HG03342 (cell line): ENCODE results near the gene MCRIP1.

Experiments used
- ATAC-seq: cut with Tn5 transposase; IDR thresholded peaks from one replicate; pipeline ENCODE4 v1.9.1; 2021; ENCODE audit warnings: mild to moderate bottlenecking, moderate library complexity; ENCODE audit not compliant: unreplicated experiment

The MCRIP1 gene, protein sequence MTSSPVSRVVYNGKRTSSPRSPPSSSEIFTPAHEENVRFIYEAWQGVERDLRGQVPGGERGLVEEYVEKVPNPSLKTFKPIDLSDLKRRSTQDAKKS

DNA sequence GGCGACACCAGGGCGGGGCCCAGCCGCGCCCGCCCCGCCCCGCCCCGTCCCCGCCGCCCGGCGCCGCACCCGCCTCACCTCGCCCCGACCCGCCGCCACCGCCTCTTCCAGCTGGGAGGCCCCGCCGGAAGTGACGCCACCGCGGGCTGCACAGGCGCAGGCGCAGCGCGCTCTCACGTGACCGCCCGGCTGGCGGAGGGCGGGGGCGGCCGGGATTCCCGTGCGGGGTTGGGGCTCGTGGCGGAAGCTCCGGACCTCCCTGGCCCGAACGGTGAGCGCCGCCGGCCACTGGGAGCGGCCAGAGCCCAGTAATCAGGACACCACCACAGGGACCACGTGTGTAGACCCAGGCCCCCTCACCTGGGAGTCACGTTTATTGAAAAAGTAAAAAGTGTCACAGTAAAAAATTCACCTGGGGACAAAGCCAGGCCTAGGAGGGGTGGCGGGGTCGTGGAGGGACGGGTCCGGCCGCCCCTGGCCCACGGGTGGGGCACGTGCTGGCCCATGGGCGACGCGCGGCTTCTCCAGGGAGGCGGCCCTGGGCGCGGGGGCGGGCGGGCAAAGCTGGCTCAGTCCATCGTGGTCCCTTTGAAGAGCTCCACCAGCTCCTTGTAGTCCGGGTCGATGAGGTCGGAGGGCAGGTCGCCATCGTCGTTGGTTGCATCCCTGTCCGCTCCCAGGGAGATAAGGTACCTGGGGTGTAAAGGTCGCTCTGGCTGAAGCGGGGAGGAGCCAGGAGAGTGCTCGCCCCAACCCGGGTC, at the start of gene MCRIP1:
Gene MCRIP1 (minus strand): TSS at position 132 of the 761 bp plus-strand sequence. CDS start 8,785 bp downstream, outside the sequence.
- ATAC-seq, result peak; percentile 68

DNA sequence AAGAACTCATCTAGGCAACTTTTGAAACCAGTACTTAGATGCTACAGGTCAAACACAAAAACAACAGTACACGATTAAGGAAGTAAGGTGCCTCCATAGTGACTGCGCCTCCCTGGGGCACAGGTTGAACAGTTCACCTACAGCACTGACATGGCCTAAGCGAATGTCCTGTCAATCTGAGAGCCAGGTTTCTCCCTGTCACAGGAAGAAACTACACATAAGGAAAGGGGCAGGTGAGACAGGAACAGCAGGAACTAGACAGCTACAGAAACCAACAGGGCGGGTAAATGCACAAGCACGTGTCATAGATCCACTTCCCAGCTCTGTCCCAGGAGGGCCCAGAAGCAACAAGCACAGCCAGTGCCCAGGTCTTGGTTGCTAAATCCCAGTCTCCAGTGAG, 46.0 kb upstream of the MCRIP1 start:
- ATAC-seq, result no peak

DNA sequence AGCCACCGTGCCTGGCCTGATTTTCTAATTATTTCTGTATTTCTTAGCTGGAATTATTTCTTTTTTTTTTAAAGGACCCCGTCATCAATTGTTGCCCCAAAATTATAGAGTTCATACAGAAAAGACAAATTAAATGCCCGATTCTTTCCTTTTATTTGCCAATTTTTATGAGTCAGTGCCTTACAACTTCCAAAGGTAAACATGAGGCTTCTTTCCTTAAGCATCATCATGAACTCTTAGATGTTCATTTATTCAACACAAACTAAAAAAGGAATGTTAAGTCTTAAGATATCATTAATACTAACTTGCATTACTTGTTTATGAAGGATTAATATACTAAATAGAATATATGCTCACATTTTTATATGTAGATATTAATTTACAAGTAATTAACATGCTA, 45.2 kb upstream of the MCRIP1 start:
- ATAC-seq, result no peak

DNA sequence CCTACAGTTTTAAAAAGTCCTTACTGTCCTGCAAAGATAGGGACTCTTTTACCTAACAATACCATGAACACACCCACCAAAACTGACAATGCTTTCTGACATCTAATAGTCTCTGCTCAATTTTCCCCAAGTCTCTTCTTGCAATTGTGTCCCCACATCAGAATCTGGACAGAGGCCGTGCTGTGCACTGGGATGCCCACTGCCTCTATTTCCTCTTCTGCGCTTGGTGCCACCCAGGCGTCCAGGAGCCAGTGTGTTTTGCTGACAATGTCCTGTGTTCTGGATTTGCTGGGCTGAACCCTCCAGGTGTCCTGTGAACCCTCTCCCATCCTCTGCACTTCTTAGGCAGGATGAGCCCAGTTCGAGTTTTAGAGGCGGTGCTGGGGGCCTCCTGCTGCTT, 44.5 kb upstream of the MCRIP1 start:
- ATAC-seq, result no peak

DNA sequence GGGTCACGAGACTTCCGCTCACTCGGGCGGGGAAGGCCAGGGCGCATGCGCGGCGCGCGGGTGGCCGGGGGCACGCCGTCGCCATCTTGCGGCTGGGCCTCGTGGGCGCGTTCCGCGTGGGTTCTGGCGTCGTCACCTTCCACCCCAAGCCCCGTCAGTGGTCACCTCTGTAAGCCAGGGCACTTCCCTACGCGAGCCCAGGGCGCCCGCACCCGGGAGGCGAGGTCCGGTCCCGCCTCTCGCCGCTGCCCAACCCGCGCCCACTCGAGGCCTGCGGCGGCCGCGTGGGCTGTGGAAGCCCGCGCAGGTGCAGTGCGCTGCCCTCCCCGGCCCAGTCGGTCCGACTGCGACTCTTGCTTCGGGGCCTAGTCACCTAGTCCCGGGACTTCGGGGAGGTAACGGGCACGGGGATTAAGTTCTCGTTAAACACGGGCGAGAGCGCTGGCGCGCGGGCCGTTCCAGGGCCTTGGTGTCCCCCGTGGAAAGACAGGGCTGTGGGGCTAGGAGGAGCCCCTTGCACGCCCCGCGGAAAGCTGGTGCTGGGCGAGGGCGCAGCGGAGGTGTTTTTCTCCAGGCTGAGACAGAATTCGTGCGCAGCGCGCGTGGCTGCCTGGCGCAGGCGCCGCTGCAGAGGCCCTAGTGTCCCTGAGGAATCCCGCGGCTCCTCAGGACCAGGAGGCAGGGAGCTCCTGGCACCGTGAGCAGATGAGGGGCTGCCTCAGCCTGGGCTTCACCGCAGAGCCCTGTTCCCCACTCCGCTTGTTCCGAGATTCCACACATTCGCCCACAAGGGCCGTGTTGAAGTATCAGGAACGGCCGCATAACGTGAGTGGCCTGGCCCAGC, 38.5 kb upstream of the MCRIP1 start:
- ATAC-seq, result no peak

DNA sequence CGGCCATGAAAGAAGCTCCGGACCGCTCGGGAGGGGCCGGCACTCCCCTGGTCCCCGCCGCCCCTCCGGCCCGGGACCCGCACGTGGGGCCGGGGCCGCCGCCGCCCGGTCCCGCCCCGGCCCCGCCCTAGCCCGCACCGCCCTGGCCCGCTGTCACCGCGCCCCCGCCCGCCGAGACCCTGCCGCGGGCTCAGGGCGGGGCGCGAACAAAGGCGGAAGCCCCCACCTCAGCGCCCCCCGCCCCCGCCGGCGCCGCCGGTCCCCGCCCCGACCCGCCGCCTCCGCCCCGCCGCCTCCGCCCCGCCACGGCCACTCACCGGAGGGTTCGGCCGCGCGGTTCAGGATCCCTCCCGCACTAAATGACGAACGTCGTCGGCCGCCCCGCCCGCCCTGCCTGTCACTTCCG, 37.9 kb upstream of the MCRIP1 start, which contains the start of gene ARHGDIA:
Gene ARHGDIA (minus strand): TSS at position 357 of the 406 bp plus-strand sequence. CDS start 1,407 bp downstream, outside the sequence.
- no peak for ATAC-seq

DNA sequence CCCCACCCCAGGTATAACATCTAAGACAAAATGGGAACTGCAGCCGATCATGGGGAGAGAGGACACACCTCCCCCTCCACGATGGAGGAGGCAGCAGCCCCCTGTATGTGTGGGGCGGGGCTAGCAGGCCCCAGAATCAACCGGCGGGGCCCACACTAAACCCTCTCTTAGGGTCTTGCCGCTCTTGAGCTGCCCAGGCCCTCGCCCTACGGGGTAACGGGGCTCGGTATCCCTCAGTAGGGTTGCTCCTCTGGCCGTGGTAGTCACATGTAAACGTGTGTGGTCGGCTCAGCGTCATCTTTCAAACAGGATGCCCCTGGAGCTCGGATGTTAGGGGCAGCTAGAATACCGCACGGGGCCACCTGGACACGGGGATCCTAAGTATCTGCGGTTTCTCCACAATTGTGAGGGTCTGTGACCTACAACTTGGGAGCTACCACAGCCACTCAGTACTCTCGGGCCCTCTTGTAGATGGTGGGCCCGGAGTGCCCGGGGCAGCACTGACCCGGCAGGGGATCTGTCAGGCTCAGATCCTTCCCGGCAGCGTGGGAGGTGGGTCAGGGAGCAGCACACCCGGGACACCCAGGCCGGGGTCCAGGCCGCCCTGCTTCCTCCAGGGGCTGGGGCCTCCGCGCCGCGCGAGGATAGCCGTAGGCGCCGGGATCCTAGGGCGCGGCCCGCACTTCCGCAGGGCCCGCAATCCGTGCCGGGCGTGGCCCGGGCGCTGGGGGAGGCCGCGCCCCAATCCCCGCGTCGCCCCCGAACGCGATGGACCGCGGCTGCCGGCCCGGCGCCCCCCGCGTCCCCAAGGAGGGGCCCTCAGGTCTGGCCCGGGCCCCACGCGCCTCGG, 37.3 kb upstream of the MCRIP1 start:
- no peak for ATAC-seq

DNA sequence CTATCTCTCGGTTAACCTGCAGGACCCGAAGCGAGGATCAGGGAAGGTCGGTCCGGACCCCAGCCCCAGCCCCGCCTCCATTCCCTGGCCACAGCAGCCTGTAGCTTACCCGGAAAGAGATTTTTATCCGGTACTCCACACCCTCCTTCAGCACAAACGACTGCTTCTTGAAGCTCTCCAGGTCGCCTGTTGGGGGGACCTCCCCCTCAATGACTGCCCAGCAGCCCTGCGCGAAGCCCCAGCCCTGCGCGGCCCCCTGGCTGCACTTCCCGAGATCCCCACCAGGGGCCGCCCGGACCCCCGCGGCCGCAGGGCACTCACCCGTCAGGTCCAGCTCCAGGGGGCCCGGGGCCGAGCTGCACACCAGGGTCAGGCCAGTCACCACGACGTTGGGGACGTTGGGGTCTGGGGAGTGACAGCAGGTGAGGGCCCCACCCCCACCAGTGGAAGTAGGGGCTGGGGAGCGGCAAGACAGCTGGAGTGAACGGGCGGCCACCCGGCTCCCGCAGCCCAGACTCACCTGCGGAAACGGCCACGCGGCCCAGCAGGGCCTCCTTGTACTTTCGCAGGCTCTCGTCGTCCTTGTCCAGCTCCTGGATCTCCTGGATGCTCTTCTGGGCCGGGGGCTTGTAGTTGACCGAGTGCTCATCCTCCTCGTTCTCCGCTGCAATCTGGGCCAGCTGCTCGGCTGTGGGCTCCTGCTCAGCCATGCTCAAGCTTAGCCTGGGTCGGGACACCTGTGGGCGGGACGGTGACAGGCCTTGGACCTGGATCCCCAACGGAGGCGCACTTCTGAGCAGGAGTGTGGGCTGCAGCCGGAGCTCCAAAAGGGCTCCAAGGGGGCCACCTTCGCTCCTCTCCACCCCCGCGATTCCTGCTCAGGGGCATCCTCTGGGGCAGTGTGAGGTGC, 36.4 kb upstream of the MCRIP1 start:
- ATAC-seq, result no peak

DNA sequence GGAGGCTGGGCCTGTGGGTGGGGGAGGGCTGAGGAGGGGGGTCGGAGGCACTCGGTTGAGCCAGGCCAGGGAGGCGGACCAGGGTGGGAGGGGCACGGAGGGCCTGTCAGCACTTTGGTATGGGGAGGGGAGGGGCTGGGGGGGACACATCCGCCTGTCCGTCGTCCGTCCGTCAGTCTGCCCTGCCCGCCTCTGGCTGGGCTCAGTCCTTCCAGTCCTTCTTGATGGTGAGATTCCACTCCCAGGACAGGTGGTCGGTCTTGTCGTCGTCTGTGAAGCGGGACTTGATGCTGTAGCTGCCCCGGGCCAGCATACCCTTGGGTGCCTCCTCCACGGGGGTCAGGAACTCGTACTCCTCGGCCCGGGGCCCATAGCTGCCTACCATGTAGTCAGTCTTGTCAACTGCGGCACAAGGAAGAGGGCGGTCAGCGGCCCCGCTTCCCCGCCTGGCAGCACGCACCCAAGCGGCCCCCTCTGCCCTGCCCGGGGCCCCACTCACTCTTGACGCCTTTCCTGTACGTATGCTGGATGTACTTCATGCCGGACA, 35.7 kb upstream of the MCRIP1 start:
- no peak for ATAC-seq

DNA sequence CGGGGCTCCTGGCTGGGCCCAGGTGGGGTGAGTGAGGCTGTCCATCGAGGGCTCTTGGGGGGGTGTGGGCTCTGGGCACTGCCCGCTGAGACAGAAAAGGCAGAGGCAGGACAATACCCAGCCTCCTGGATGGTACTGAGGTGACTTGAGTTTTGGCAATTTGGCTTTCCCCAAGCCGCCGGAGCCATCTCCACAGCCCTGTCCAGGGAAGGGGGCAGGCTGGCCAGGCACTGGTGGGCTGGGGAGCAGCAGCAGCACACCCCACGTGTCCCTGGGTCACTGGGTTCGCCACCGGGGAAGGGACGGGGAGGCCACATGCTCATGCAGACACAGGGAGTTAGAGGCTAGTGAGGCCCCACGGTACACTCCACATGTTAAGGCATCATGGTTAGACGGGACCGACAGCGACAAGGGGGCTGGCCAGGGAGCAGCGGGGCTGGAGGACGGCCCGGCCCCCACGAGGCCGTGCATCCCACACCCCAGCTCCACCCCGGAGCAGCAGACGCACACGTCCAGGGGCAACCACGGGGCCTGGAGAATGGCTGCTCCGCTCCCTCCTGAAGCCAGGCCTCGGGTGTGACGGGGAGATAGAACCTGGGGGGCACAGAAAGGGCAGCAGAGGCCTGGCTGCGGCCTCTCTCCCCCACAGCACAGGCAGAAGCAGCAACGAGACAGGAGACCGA, 35.0 kb upstream of the MCRIP1 start:
- ATAC-seq, result no peak

DNA sequence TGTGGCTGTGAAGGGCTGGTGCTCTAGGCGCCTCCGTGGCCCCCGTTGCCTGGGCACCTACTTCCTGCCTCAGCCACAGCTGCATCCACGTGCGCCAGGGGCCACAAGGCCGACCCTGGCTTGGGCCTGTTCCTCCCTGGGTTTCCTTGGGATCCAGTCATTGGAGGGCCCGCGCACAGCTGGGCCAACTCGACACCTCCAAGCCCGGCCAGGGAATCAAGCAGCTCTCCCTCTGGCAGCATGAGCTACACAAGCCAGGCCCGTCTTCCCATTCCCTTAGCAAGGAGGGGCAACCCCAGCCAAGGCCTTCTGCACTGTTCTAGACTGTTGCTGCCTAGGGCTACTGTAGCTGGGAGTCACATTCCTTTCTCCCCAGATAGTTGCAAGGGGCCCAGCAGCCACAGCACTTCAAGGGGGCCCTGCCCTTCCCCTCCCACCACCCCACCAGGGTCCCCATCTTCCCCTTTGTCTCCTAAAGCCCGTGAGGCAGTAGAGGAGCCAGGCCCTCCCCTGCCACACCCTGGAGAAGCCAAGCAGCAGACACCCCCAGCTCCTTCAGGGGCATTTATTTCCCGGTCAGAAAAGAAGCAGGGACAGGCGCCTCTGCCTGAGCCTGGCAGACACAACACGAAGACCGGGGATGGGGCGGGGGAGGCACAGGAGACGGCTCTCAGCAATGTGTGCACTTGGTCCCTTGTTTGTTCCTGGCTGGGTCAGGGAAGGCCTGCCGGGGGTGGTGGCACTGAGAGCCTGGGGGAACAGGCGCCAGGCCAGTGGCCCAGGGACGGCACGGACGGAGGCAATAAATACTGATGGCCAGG, 34.3 kb upstream of the MCRIP1 start:
- no peak for ATAC-seq

DNA sequence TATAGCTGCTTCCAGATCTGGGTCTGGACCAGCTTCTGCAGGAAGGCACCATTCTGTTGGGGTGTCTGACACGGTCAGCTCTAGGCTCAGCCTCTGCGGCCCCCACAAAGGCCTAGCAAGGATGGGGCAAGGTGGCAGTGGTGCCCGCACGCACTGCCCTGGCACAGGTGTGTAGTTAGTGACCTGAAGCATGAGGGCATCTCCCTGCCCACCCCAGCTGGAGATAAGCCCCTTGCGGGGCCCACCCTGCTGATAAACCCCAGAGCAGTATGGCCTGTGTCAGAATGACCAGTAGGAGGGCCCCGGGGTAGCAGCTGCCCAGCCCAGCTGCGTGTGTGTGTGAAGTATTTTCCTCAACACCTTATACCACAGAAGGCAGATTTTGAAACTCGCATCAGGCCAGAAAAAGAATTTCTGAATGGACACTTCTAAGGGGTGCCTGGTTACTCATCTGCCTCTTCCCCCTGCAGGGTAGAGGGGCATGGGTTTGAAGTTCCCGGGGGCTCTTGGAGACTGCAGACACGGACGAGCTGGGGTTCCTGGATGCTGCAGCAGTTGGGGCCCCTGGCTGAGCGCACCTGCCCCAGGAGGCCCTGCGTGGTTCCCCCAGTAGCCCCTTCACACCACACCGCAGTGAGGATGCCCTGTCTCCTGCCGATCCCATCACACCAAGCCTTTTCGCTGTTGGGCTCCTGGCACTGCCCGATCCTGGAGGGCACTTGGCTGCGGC, 33.5 kb upstream of the MCRIP1 start:
- ATAC-seq, result no peak

DNA sequence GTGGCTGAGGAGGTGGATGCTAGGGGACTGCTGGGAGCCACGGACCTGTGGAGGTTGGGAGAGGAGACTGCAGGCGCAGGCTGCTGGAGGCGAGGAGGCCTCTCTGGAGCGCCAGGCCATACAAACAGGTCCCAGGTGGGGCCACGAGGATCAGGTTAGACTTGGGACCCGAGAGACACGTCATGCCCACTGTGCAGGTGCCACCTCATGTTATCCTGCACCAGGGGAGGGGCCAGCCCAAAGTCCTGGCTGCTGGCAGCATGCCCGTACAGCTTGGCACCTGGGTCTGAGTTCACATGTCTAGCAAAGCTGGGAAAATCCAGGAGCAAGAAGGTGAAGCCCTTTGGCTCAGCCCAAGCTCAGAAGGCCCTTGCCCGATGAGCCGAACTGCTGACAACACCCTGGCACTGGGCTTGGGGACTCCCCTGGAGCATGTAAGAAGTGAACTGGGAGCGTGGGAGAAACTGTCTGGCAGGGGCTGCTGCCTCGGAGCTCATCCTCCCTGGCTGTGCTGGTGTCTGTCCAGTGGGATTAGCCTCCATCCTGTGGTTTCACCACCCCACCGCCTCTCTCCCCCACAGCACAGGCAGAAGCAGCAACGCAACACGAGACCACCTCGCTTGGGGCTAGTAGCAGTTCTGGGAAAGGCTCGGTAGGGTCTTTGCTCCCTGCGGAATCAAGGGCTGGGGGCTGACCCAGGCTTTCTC, 32.8 kb upstream of the MCRIP1 start:
- ATAC-seq, result no peak

DNA sequence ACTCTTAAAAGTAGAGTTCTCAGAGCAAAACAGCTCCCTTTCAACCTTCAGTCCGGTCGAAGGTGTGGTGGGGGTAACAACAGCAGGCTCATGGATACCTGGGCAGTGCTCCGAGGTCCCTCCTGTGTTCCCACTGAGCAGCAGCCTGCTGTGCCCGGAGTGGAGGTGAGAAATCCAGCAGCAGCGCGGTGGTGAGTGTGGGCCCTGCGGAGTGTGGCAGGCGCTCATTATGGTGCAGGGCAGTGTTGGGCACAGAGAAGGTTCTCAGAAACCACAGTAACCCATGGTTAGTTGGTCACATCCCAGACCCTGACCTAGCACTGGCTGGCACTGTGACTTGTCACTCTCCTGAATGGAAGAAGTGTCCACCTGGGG, 32.3 kb upstream of the MCRIP1 start:
- no peak for ATAC-seq

DNA sequence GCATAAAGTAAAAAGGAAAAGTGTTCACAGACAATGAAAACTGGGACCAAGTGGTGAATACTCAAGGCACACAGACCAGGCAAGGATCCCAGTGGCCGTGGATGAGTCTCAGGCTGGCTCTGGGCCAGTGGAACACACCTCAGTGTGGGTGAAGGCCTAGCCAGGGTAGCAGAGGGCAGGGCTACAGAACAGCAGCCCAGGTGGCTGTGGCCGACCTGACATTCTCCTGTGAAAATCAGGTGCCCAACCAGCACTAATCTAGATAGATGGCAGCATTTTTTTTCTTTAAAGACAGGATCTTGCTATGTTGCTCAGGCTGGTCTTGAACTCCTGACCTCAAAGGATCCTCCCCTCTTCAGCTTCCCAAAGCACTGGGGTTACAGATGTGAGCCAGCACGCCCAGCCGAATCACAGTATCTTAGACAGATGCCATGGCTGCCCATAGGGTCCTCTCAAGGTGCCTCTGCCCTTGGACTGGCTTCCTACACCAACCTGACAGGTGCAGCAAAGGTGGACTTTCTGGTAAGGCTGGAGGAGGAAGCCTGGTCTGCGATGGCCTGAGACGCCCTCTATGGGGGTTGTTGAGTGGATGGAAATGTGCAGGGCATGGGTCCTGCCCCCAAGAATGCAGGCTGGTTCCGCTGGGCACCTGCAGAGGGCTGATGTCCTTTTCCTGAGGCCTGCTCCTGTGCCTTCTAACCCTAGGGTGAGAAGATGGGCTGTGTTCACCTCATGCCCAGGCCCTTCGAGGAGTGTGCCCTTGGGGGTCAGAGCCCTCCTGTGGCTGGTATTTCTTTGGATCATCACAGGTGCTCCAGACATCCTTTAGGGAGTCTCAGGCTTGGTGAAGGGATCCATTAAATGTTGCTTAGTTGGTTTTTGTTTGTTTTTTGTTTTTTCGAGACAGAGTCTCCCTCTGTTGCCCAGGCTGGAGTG, 31.0 kb upstream of the MCRIP1 start:
- no peak for ATAC-seq
